Fibroblast of the aortic adventitia (primary cell): Measurements from ENCODE around the gene BDKRB1. TPM values are rescaled to one million over a fixed set of nuclear protein-coding genes. Genes with fewer than 3 reads are reported as not detected.

ENCODE experiments used
- DNase-seq: peaks from one replicate; pipeline ENCODE4 v3.0.0-alpha.2; 2010; ENCODE audit warnings: low read depth
- H3K4me3 ChIP-seq: 2 replicates; pipeline ENCODE4 v1.5.1; 2011; ENCODE audit warnings: low read depth, mild to moderate bottlenecking, control low read depth, low read length, moderate library complexity
- total RNA-seq: library from RNA; depleted of rRNA; stranded (reverse); fragments of >200 nt; gene quantifications from 2 replicates; pipeline ENCODE4 v1.2.3, GENCODE V29; 2012; ENCODE audit warnings: low replicate concordance
- TF ChIP-seq, protein P1 (sequence below): IDR thresholded peaks from 2 replicates; pipeline ENCODE4 v1.5.1; 2011; ENCODE audit warnings: mild to moderate bottlenecking, low read length, control low read depth, inconsistent platforms; ENCODE audit not compliant: insufficient read depth

BDKRB1 gene
- total RNA-seq, 1 donor, result 6.9 TPM

DNA sequence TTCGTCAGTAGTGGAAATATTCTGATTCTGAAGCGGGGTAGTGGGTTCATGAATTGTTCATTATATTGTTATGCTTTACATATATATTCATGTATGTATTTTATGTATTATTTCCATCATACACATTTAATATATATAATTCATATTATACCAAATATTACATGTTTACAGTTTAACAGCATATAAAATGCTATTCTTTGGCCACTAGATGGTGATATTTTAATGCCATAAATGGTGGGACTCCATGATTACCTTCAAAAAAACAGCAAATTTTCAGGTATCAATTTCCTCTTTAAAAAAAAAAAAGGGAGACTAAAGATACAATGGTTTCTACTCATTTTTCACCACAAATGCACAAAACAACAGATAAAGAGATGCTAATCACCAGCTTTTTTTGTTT is 41.0 kb downstream of the BDKRB1 start:
- DNase-seq, result peak; percentile 47
- H3K4me3 ChIP-seq, result no peak overlapping the region
- TF ChIP-seq, protein P1, sequence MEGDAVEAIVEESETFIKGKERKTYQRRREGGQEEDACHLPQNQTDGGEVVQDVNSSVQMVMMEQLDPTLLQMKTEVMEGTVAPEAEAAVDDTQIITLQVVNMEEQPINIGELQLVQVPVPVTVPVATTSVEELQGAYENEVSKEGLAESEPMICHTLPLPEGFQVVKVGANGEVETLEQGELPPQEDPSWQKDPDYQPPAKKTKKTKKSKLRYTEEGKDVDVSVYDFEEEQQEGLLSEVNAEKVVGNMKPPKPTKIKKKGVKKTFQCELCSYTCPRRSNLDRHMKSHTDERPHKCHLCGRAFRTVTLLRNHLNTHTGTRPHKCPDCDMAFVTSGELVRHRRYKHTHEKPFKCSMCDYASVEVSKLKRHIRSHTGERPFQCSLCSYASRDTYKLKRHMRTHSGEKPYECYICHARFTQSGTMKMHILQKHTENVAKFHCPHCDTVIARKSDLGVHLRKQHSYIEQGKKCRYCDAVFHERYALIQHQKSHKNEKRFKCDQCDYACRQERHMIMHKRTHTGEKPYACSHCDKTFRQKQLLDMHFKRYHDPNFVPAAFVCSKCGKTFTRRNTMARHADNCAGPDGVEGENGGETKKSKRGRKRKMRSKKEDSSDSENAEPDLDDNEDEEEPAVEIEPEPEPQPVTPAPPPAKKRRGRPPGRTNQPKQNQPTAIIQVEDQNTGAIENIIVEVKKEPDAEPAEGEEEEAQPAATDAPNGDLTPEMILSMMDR, result peak; percentile 48

DNA sequence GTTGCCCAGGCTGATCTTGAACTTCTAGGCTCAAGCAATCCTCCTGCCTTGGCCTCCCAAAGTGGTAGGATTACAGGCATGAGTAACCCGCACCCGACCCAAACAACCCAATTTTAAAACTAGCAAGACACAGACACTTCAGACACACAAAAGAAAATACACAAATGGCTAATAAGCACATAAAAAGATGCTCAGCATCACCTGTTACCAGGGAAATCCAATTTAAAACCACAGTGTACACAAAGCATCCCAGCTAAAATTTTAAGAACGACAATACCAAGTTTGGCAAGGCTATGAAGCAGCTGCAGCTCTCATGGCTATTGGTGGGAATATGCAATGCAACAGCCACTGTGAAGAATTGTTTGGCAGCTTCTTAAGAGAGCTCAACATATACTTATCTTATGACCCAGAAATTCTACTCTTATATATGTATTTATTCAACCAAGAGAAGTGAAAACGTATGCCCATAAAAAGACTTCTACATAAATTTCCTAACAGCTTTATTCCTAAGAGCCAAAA is 42.0 kb downstream of the BDKRB1 start:
- TF ChIP-seq, protein P1, result no peak
- no peak for DNase-seq
- no peak overlapping the region for H3K4me3 ChIP-seq

DNA sequence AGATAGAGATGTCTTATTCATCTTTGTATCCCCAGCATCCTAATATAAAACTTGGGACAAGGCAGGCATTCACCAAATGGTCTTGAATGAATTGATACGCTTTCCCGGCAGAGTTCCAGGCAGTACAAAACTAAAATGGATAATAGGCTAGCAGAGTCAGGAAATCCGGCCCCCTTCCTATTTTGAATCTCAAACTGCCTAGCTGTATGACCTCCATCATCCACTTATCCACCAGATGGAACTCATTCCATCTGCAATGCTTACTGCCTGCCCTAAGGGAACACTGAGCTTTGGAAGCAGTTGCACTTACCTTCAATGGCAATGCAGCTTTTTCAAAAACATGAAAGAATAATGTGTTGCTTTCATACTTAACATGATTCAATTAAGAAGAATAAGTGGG is 43.4 kb downstream of the BDKRB1 start:
- DNase-seq, result no peak
- no peak overlapping the region for H3K4me3 ChIP-seq
- TF ChIP-seq, protein P1, result no peak

DNA sequence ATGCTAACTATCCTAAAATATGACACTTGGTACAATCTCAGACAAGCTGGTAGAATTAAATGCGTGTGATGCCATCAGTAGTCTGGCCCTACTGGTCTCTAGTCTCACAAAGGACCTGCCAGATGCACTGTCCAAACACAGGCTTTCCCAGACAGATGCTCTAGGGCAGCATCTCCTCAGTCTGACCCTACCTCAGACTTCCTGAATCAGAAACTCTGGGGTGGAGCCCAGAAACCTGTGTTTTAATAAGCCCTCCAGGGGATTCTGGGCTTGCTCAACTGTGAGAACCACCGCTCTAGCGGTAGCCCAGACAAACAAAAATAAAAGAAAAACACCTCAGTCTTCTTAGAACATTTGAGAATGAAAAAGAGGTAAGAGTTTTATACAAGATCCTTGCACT is 48.0 kb downstream of the BDKRB1 start:
- TF ChIP-seq, protein P1, result no peak
- H3K4me3 ChIP-seq, result no peak overlapping the region
- peak; percentile 12 for DNase-seq

DNA sequence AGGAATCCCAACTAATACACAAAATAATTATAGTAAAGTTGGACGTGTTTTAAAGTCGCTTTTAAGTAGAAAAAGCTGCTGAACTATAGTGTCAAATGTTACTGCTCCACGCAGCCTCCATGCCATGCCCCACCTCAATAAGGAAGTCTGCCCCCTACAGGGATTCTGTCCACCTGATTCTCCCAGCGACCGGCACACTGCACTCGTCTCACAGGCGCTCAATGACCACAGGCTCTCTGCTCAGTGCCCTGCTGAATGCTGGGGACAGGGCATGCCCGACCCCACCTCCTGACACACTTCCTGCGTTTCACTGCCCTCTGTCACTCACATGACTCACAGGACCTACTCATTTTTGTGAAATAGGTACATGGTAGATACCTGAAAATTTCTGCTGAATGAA is 48.9 kb downstream of the BDKRB1 start:
- TF ChIP-seq, protein P1, result no peak
- H3K4me3 ChIP-seq, result no peak overlapping the region
- no peak for DNase-seq

DNA sequence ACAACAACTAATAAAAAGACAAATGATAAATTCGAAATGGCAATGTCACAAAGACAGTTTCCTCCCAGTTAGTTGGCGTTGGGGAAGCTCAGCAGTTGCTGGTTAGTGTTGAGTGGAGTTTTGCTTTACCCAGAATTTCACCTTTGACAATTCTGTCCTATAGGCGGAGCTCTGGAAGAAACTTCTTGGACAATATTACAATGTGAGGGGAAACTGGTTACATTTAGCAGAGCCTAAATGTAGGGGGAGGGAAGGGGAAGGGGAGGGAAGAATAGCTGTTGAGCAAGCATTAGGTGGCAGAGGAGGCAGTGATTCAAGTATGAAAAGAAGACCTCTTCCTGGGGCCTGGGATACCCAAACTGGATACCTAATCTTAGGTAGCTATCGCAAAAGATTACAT is 51.4 kb downstream of the BDKRB1 start:
- DNase-seq, result no peak
- TF ChIP-seq, protein P1, result no peak
- no peak overlapping the region for H3K4me3 ChIP-seq
